ENCODE data around the gene C1orf74.
A peak's percentile ranks its signal among the peaks of the same experiment; 100 is the strongest.

The C1orf74 gene

GRCh38 chr1:209809611-209810010, 25.3 kb upstream of the C1orf74 start:
- H2BK15ac ChIP-seq (replicated peaks; ENCODE audit: low read depth): no peak overlapping the region
- no peak overlapping the region for H3K18ac ChIP-seq (ENCODE audit: low read length)
- H3K9ac ChIP-seq (ENCODE audit: low read length): no peak overlapping the region

GRCh38 chr1:209808059-209808581, 23.8 kb upstream of the C1orf74 start:
- H3K18ac ChIP-seq (ENCODE audit: low read length): no peak overlapping the region
- no peak overlapping the region for H2AK5ac ChIP-seq (ENCODE audit: low read length)
- no peak overlapping the region for H3K9ac ChIP-seq (ENCODE audit: low read length)
- H2BK15ac ChIP-seq (replicated peaks; ENCODE audit: low read depth): no peak overlapping the region
- H3K27me3 ChIP-seq (ENCODE audit: insufficient read depth, low read length, poor library complexity): no peaks in the 10 kb centered on the region
- no peak overlapping the region for H3K56ac ChIP-seq (ENCODE audit: low read length)
- no peak overlapping the region for H2BK120ac ChIP-seq (ENCODE audit: low read depth, low read length)
- H3K79me2 ChIP-seq (ENCODE audit: control insufficient read depth, insufficient read depth, low read length): no peaks in the 10 kb centered on the region
- peak; percentile 67 for DNase-seq
- H3K4ac ChIP-seq (ENCODE audit: low read depth, low read length): no peak overlapping the region
- H3K36me3 ChIP-seq (ENCODE audit: control insufficient read depth, insufficient read depth, low read length): no peaks in the 10 kb centered on the region
- H3K4me3 ChIP-seq (ENCODE audit: low read length): no peak overlapping the region
- peaks cover 6% of the 10 kb centered on the region for H3K79me1 ChIP-seq (ENCODE audit: low read length)
- H3K23ac ChIP-seq (ENCODE audit: low read length): no peak overlapping the region
- H4K5ac ChIP-seq (ENCODE audit: low read length): no peak overlapping the region
- H3K27ac ChIP-seq (ENCODE audit: low read depth, low read length): no peak overlapping the region
- no peaks in the 10 kb centered on the region for H3K4me1 ChIP-seq (ENCODE audit: control insufficient read depth, low read depth, low read length)
- no peak overlapping the region for H4K8ac ChIP-seq (ENCODE audit: low read depth, low read length)
- no peak overlapping the region for H3K4me2 ChIP-seq (ENCODE audit: low read length)
- H2BK5ac ChIP-seq (ENCODE audit: low read length): no peak overlapping the region

More at GRCh38 chr1:209809611-209810010, 25.3 kb upstream of the C1orf74 start:
- Histone ChIP-seq H3K4me2 (ENCODE audit: low read length) (no peak overlapping the region), H2BK5ac (ENCODE audit: low read length) (no peak overlapping the region), H4K8ac (ENCODE audit: low read depth, low read length) (no peak overlapping the region), H3K79me2 (ENCODE audit: control insufficient read depth, insufficient read depth, low read length) (no peaks in the 10 kb centered on the region), H3K4me3 (ENCODE audit: low read length) (no peak overlapping the region), H3K27me3 (ENCODE audit: insufficient read depth, low read length, poor library complexity) (no peaks in the 10 kb centered on the region), H2BK120ac (ENCODE audit: low read depth, low read length) (no peak overlapping the region), H4K5ac (ENCODE audit: low read length) (no peak overlapping the region), H2AK5ac (ENCODE audit: low read length) (no peak overlapping the region), H3K23ac (ENCODE audit: low read length) (no peak overlapping the region), H3K4me1 (ENCODE audit: control insufficient read depth, low read depth, low read length) (no peaks in the 10 kb centered on the region), H3K56ac (ENCODE audit: low read length) (no peak overlapping the region), H3K36me3 (ENCODE audit: control insufficient read depth, insufficient read depth, low read length) (no peaks in the 10 kb centered on the region), H3K27ac (ENCODE audit: low read depth, low read length) (no peak overlapping the region), H3K4ac (ENCODE audit: low read depth, low read length) (no peak overlapping the region), H3K79me1 (ENCODE audit: low read length) (peaks cover under 1% of the 10 kb centered on the region)
- WGBS (ENCODE audit: extremely low coverage, insufficient coverage, low lambda C conversion rate): no CpG with 5 or more reads among the region's 4 CpGs
- DNase-seq: no peak

GRCh38 chr1:209807509-209807908, 23.1 kb upstream of the C1orf74 start:
- Histone ChIP-seq H3K56ac (ENCODE audit: low read length) (no peak overlapping the region), H3K4me2 (ENCODE audit: low read length) (no peak overlapping the region), H3K79me1 (ENCODE audit: low read length) (peaks cover 6% of the 10 kb centered on the region), H3K4me3 (ENCODE audit: low read length) (no peak overlapping the region), H2BK5ac (ENCODE audit: low read length) (no peak overlapping the region), H2BK120ac (ENCODE audit: low read depth, low read length) (no peak overlapping the region), H3K27me3 (ENCODE audit: insufficient read depth, low read length, poor library complexity) (no peaks in the 10 kb centered on the region), H3K23ac (ENCODE audit: low read length) (no peak overlapping the region), H3K36me3 (ENCODE audit: control insufficient read depth, insufficient read depth, low read length) (no peaks in the 10 kb centered on the region), H3K4ac (ENCODE audit: low read depth, low read length) (no peak overlapping the region), H2AK5ac (ENCODE audit: low read length) (no peak overlapping the region), H3K4me1 (ENCODE audit: control insufficient read depth, low read depth, low read length) (no peaks in the 10 kb centered on the region), H3K27ac (ENCODE audit: low read depth, low read length) (no peak overlapping the region), H3K9ac (ENCODE audit: low read length) (no peak overlapping the region), H3K79me2 (ENCODE audit: control insufficient read depth, insufficient read depth, low read length) (no peaks in the 10 kb centered on the region), H3K18ac (ENCODE audit: low read length) (no peak overlapping the region), H4K8ac (ENCODE audit: low read depth, low read length) (no peak overlapping the region), H4K5ac (ENCODE audit: low read length) (no peak overlapping the region), H2BK15ac (replicated peaks; ENCODE audit: low read depth) (no peak overlapping the region)
- no peak for DNase-seq
- no CpG with 5 or more reads among the region's 4 CpGs for WGBS (ENCODE audit: extremely low coverage, insufficient coverage, low lambda C conversion rate)

- H3K27me3 ChIP-seq (ENCODE audit: insufficient read depth, low read length, poor library complexity): no peaks in the 10 kb centered on the region
- peak within 1 kb of the TSS; percentile 91 for H3K56ac ChIP-seq (ENCODE audit: low read length)
- no peaks in the 10 kb centered on the region for H3K79me2 ChIP-seq (ENCODE audit: control insufficient read depth, insufficient read depth, low read length)
- no peaks in the 10 kb centered on the region for H3K4me1 ChIP-seq (ENCODE audit: control insufficient read depth, low read depth, low read length)
- peak within 1 kb of the TSS; percentile 97 for H3K23ac ChIP-seq (ENCODE audit: low read length)
- DNase-seq: peak; percentile 96
- no peak within 1 kb of the TSS for H3K27ac ChIP-seq (ENCODE audit: low read depth, low read length)
- peaks cover 6% of the 10 kb centered on the region for H3K79me1 ChIP-seq (ENCODE audit: low read length)
- H4K5ac ChIP-seq (ENCODE audit: low read length): peak within 1 kb of the TSS; percentile 47
- peak within 1 kb of the TSS; percentile 81 for H3K4me3 ChIP-seq (ENCODE audit: low read length)
- H3K36me3 ChIP-seq (ENCODE audit: control insufficient read depth, insufficient read depth, low read length): no peaks in the 10 kb centered on the region
- H2BK120ac ChIP-seq (ENCODE audit: low read depth, low read length): no peak within 1 kb of the TSS
- peak within 1 kb of the TSS; percentile 93 for H3K4me2 ChIP-seq (ENCODE audit: low read length)
- WGBS (ENCODE audit: extremely low coverage, insufficient coverage, low lambda C conversion rate): no CpG with 5 or more reads among the region's 46 CpGs
- H3K18ac ChIP-seq (ENCODE audit: low read length): peak within 1 kb of the TSS; percentile 7
- no peak within 1 kb of the TSS for H4K8ac ChIP-seq (ENCODE audit: low read depth, low read length)
- peak within 1 kb of the TSS; percentile 85 for H2BK5ac ChIP-seq (ENCODE audit: low read length)
- no peak within 1 kb of the TSS for H3K4ac ChIP-seq (ENCODE audit: low read depth, low read length)
- no peak within 1 kb of the TSS for H2AK5ac ChIP-seq (ENCODE audit: low read length)
- H3K9ac ChIP-seq (ENCODE audit: low read length): peak within 1 kb of the TSS; percentile 84
- no peak within 1 kb of the TSS for H2BK15ac ChIP-seq (replicated peaks; ENCODE audit: low read depth)
Observed at GRCh38 chr1:209805875-209806760, 21.8 kb upstream of the C1orf74 start, which contains the start of gene IRF6. IRF6 (minus strand) TSS chr1:209806142; CDS start chr1:209801413, 4,729 bp downstream.

- peak overlapping the region; percentile 81 for H3K4me3 ChIP-seq (ENCODE audit: low read length)
- no peak overlapping the region for H4K5ac ChIP-seq (ENCODE audit: low read length)
- no peak overlapping the region for H2BK5ac ChIP-seq (ENCODE audit: low read length)
- H2AK5ac ChIP-seq (ENCODE audit: low read length): no peak overlapping the region
- peaks cover 6% of the 10 kb centered on the region for H3K79me1 ChIP-seq (ENCODE audit: low read length)
- peak overlapping the region; percentile 97 for H3K23ac ChIP-seq (ENCODE audit: low read length)
- peak overlapping the region; percentile 84 for H3K9ac ChIP-seq (ENCODE audit: low read length)
- H4K8ac ChIP-seq (ENCODE audit: low read depth, low read length): no peak overlapping the region
- H2BK15ac ChIP-seq (replicated peaks; ENCODE audit: low read depth): no peak overlapping the region
- H3K27ac ChIP-seq (ENCODE audit: low read depth, low read length): no peak overlapping the region
- H3K79me2 ChIP-seq (ENCODE audit: control insufficient read depth, insufficient read depth, low read length): no peaks in the 10 kb centered on the region
- H3K4ac ChIP-seq (ENCODE audit: low read depth, low read length): no peak overlapping the region
- H3K18ac ChIP-seq (ENCODE audit: low read length): no peak overlapping the region
- no peaks in the 10 kb centered on the region for H3K36me3 ChIP-seq (ENCODE audit: control insufficient read depth, insufficient read depth, low read length)
- no peaks in the 10 kb centered on the region for H3K4me1 ChIP-seq (ENCODE audit: control insufficient read depth, low read depth, low read length)
- peak overlapping the region; percentile 77 for H3K56ac ChIP-seq (ENCODE audit: low read length)
- H2BK120ac ChIP-seq (ENCODE audit: low read depth, low read length): no peak overlapping the region
- DNase-seq: peak; percentile 76
- H3K27me3 ChIP-seq (ENCODE audit: insufficient read depth, low read length, poor library complexity): no peaks in the 10 kb centered on the region
- WGBS (ENCODE audit: extremely low coverage, insufficient coverage, low lambda C conversion rate): no CpG with 5 or more reads among the region's 19 CpGs
- peak overlapping the region; percentile 93 for H3K4me2 ChIP-seq (ENCODE audit: low read length)
Observed at GRCh38 chr1:209805341-209805781, 21.0 kb upstream of the C1orf74 start.

All from mesendoderm (in vitro differentiated cells).